Suprapubic skin (tissue), 4 donors: Measurements from ENCODE around the gene NVL.

Source experiments
- CTCF ChIP-seq, 2 donors: fragments of 200-600 bp in 1 of 2; fragments of 450-650 bp in 1 of 2; sonication (generic) in 1 of 2; IDR thresholded peaks; one replicate each; pipeline ENCODE4 v1.5.1; 2016 to 2019; ENCODE audit warnings: antibody characterized with exemption in 2 of 2, mild to moderate bottlenecking in 1 of 2, moderate library complexity in 1 of 2
- POLR2A ChIP-seq, 2 donors: fragments of 450-650 bp; IDR thresholded peaks; one replicate each; pipeline ENCODE4 v1.6.1; 2017; ENCODE audit warnings: antibody characterized with exemption in 2 of 2, mild to moderate bottlenecking in 2 of 2, moderate library complexity in 2 of 2
- POLR2AphosphoS5 ChIP-seq, 3 donors: sonication (generic); formaldehyde crosslinking; IDR thresholded peaks; one replicate each; pipeline ENCODE4 v1.6.1; 2017; ENCODE audit warnings: antibody characterized with exemption in 3 of 3

- TF ChIP-seq POLR2A (IDR thresholded peaks at IDR 0.05) (no peak), CTCF (IDR thresholded peaks at IDR 0.05) (no peak), POLR2AphosphoS5 (IDR thresholded peaks at IDR 0.05) (no peak)
Observed at GRCh38 chr1:224251741-224252146, 78.2 kb downstream of the NVL start.
